Fibroblast of lung (primary cell): Measurements from ENCODE around the gene OGG1.

Experiments used
- EZH2 ChIP-seq: IDR thresholded peaks from 2 replicates; pipeline ENCODE4 v1.5.1; 2012; ENCODE audit warnings: low read length, control low read depth, mild to moderate bottlenecking; ENCODE audit errors: missing control alignments
- TF ChIP-seq, protein P1 (sequence below), 2 donors: IDR thresholded peaks in 1 of 2; conservative IDR thresholded peaks in 1 of 2; 1 replicate in 1 of 2; 2 replicates in 1 of 2; pipeline ENCODE4 v1.5.1; 2011 to 2012; ENCODE audit warnings: low read length in 2 of 2, control low read depth in 1 of 2, inconsistent platforms in 1 of 2, low read depth in 1 of 2, mild to moderate bottlenecking in 1 of 2

DNA sequence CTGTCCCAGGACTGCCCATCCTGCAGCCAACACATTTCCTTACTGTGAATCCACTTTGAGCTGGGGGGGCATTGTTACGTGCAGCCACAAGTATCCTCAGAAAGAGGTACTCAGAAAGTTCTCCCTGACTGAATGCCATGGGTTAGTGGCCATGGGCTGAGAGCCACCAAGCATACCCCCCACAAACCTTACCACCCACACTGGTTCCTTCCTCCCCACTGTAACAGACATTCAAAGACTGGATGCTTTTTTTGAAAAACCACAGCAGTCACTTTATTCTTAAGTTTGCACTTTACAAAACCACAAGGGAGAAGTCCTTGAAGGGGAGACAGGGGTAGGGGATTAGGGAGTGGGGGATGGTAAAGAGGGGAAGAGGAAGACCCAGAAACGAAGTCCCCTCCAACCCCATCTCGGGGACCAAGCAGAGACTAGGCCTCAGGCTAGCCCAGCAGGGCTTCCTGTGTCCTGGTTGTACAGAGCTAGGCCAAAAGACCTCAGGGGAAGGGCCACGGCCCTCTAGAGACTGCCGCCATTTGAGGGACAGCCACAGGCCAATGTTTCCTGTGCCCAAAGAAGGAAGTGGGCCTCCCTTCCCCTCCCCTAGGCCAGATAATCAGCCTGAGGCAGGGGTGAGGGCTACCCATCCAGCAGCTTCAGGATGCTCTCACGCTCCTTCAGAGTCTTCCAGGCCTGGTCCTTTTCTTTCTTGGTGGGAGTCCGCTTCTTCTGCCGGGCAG, 30.1 kb downstream of the OGG1 start:
- TF ChIP-seq, protein P1, sequence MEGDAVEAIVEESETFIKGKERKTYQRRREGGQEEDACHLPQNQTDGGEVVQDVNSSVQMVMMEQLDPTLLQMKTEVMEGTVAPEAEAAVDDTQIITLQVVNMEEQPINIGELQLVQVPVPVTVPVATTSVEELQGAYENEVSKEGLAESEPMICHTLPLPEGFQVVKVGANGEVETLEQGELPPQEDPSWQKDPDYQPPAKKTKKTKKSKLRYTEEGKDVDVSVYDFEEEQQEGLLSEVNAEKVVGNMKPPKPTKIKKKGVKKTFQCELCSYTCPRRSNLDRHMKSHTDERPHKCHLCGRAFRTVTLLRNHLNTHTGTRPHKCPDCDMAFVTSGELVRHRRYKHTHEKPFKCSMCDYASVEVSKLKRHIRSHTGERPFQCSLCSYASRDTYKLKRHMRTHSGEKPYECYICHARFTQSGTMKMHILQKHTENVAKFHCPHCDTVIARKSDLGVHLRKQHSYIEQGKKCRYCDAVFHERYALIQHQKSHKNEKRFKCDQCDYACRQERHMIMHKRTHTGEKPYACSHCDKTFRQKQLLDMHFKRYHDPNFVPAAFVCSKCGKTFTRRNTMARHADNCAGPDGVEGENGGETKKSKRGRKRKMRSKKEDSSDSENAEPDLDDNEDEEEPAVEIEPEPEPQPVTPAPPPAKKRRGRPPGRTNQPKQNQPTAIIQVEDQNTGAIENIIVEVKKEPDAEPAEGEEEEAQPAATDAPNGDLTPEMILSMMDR (conservative IDR thresholded peaks at IDR 0.05 in 1 of 2, IDR thresholded peaks at IDR 0.05 in 1 of 2; ENCODE audit: low read depth in 1 of 2, low read length in 2 of 2), result no peak
- no peak for TF ChIP-seq EZH2
